SJCRH30 (cell line): ENCODE measurements around the gene TBXAS1. TPM values are rescaled to one million over a fixed set of nuclear protein-coding genes. Genes with fewer than 3 reads are reported as not detected.

ENCODE experiments used
- DNase-seq, 2 experiments: peaks; one replicate each; pipeline ENCODE4 v3.0.0-alpha.2; 2015 to 2020
- H3K27ac ChIP-seq: fragments of 250-450 bp; sonication (Bioruptor Pico); 2 replicates; pipeline ENCODE4 v1.5.1; 2020; ENCODE audit warnings: mild to moderate bottlenecking, moderate library complexity
- H3K27me3 ChIP-seq: fragments of 250-450 bp; sonication (Bioruptor Pico); 2 replicates; pipeline ENCODE4 v1.5.1; 2020; ENCODE audit warnings: mild to moderate bottlenecking, moderate library complexity
- H3K36me3 ChIP-seq: fragments of 250-450 bp; sonication (Bioruptor Pico); 2 replicates; pipeline ENCODE4 v1.5.1; 2020; ENCODE audit warnings: mild to moderate bottlenecking, moderate library complexity
- H3K4me1 ChIP-seq: fragments of 250-450 bp; sonication (Bioruptor Pico); 2 replicates; pipeline ENCODE4 v1.5.1; 2020; ENCODE audit warnings: mild to moderate bottlenecking, moderate library complexity
- H3K4me3 ChIP-seq: fragments of 250-450 bp; sonication (Bioruptor Pico); 2 replicates; pipeline ENCODE4 v1.5.1; 2020; ENCODE audit warnings: mild to moderate bottlenecking, moderate library complexity
- H3K9me3 ChIP-seq: fragments of 250-450 bp; sonication (Bioruptor Pico); replicated peaks from 2 replicates; pipeline ENCODE4 v1.5.1; 2020; ENCODE audit warnings: mild to moderate bottlenecking, moderate library complexity
- total RNA-seq: library from RNA; depleted of rRNA; stranded (reverse); fragments of >200 nt; shearing (Covaris generic); gene quantifications from 2 replicates; pipeline ENCODE4 v1.2.3, GENCODE V29; 2014

TBXAS1 gene
- total RNA-seq, 1 experiment from 2014 or later = 2.9 TPM

GRCh38 chr7:139855498-139856270, 26.6 kb downstream of the TBXAS1 start:
- no peaks in the 10 kb centered on the region for H3K9me3 ChIP-seq
- H3K36me3 ChIP-seq = no peaks in the 10 kb centered on the region
- H3K27ac ChIP-seq = no peak overlapping the region
- no peak overlapping the region for H3K4me3 ChIP-seq
- peak in 1 of 2 experiments; percentile 9 for DNase-seq
- no peaks in the 10 kb centered on the region for H3K27me3 ChIP-seq
- H3K4me1 ChIP-seq = no peaks in the 10 kb centered on the region

DNA sequence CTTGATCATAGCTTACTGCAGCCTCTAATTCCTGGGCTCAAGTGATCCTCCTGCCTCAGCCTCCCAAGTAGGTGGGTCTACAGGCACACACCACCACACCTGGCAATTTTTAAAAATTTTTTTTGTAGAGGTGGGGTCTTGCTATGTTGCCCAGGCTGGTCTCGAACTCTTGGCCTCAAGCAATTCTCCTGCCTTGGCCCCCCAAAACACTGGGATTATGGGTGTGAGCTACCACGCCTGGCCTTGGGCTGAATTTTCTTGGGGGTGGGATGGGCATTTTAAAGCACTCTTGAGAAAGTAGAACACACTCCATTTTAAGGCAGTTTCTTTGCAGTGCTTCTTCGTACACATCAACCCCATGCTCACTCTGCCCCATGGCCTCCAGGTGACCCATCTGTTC, 28.7 kb downstream of the TBXAS1 start:
- H3K9me3 ChIP-seq = no peaks in the 10 kb centered on the region
- H3K27ac ChIP-seq = no peak overlapping the region
- H3K36me3 ChIP-seq = no peaks in the 10 kb centered on the region
- no peak for DNase-seq
- no peak overlapping the region for H3K4me3 ChIP-seq
- H3K27me3 ChIP-seq = no peaks in the 10 kb centered on the region
- H3K4me1 ChIP-seq = no peaks in the 10 kb centered on the region

DNA sequence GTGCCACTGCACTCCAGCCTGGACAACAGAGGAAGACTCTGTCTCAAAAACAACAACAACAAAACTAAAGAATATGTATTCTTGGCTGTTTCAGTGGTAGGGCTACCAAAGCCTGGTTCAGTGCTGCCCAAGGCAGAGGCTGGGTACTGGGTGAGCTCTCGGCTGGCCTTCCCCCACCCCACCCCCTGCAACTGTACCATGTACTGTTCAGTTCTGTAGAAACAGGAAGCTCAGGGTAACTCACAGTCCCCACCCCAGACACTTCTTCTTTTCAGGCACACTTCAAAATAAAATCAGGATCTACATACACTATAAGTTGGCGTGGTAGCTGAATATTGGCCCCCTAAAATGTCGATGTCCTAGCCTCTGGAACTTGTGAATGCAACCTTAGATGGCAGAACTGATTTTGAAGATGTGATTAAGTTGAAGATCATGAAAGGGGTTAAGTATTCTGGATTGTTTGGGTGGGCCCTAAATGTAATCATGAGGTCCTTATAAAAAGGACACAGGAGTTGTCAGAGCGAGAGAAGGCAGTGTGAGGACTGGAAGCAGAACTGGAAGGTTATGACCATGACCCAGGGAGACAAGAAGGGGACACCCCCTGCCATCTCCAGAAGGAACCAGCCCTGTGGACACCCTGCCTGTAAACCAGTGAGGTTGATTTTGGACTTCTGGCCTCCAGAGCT, 31.2 kb downstream of the TBXAS1 start:
- Histone ChIP-seq H3K9me3 (no peaks in the 10 kb centered on the region), H3K27me3 (no peaks in the 10 kb centered on the region), H3K4me1 (no peaks in the 10 kb centered on the region), H3K36me3 (no peaks in the 10 kb centered on the region), H3K27ac (no peak overlapping the region), H3K4me3 (no peak overlapping the region)
- DNase-seq = no peak

GRCh38 chr7:139861803-139862202, 32.7 kb downstream of the TBXAS1 start:
- no peaks in the 10 kb centered on the region for H3K36me3 ChIP-seq
- H3K4me3 ChIP-seq = no peak overlapping the region
- no peak for DNase-seq
- no peaks in the 10 kb centered on the region for H3K27me3 ChIP-seq
- H3K4me1 ChIP-seq = no peaks in the 10 kb centered on the region
- H3K27ac ChIP-seq = no peak overlapping the region
- no peaks in the 10 kb centered on the region for H3K9me3 ChIP-seq

GRCh38 chr7:139866047-139866837, 37.2 kb downstream of the TBXAS1 start:
- H3K4me3 ChIP-seq = no peak overlapping the region
- H3K27ac ChIP-seq = no peak overlapping the region
- no peaks in the 10 kb centered on the region for H3K36me3 ChIP-seq
- no peak for DNase-seq
- H3K27me3 ChIP-seq = no peaks in the 10 kb centered on the region
- no peaks in the 10 kb centered on the region for H3K9me3 ChIP-seq
- no peaks in the 10 kb centered on the region for H3K4me1 ChIP-seq

DNA sequence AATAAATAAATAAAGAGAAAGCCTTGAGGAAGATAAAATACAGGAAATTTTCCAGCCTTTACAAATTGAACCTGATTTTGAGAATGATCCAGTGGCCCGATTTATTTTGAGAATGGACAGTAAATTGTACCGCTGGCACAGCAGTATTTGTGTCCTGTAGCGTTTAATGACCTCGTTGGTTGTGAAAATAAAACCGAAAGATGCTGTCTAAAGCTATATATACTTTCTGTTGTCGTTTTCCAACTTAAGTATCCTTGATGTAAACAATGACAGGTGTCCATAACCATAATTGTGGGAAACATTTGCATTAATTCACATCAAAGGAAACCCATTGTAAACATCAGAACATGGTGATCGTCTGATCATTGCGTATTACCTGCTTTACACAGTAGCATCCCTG, 38.8 kb downstream of the TBXAS1 start:
- no peak for DNase-seq
- Histone ChIP-seq H3K4me1 (no peaks in the 10 kb centered on the region), H3K36me3 (no peaks in the 10 kb centered on the region), H3K27me3 (no peaks in the 10 kb centered on the region), H3K27ac (no peak overlapping the region), H3K9me3 (no peaks in the 10 kb centered on the region), H3K4me3 (no peak overlapping the region)

GRCh38 chr7:139869886-139870285, 40.8 kb downstream of the TBXAS1 start:
- H3K27me3 ChIP-seq = no peaks in the 10 kb centered on the region
- DNase-seq = no peak
- H3K9me3 ChIP-seq = no peaks in the 10 kb centered on the region
- H3K4me3 ChIP-seq = no peak overlapping the region
- H3K27ac ChIP-seq = no peak overlapping the region
- H3K36me3 ChIP-seq = no peaks in the 10 kb centered on the region
- H3K4me1 ChIP-seq = no peaks in the 10 kb centered on the region

DNA sequence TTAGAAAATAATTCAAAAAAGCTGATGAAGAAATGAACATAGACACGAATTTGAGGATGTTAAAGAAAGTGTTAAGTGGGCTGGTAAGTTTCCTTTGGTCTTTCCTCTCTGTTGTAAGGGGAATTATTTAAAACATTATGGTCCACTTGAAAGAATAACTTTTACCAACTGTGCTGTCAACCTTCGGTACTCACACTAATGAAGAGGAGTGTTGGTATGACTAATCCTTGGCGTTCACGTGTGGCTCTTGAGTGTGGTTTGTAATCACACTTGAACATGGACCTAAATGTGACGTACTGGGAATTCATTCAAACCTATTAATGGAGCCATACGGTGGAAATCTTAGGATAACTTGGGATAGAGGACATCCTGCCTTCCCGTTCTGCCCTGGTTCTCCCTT, 41.3 kb downstream of the TBXAS1 start:
- no peak overlapping the region for H3K27ac ChIP-seq
- no peaks in the 10 kb centered on the region for H3K36me3 ChIP-seq
- no peak for DNase-seq
- no peaks in the 10 kb centered on the region for H3K4me1 ChIP-seq
- no peaks in the 10 kb centered on the region for H3K9me3 ChIP-seq
- 0 out of 2 replicates have a peak, but pooled peaks cover 3% of the 10 kb centered on the region for H3K27me3 ChIP-seq
- H3K4me3 ChIP-seq = no peak overlapping the region

- Histone ChIP-seq H3K36me3 (no peaks in the 10 kb centered on the region), H3K27me3 (0 out of 2 replicates have a peak, but pooled peaks cover 6% of the 10 kb centered on the region), H3K27ac (no peak overlapping the region), H3K4me1 (no peaks in the 10 kb centered on the region), H3K4me3 (no peak overlapping the region), H3K9me3 (no peaks in the 10 kb centered on the region)
- DNase-seq = no peak
Observed at GRCh38 chr7:139871331-139871730, 42.3 kb downstream of the TBXAS1 start.

DNA sequence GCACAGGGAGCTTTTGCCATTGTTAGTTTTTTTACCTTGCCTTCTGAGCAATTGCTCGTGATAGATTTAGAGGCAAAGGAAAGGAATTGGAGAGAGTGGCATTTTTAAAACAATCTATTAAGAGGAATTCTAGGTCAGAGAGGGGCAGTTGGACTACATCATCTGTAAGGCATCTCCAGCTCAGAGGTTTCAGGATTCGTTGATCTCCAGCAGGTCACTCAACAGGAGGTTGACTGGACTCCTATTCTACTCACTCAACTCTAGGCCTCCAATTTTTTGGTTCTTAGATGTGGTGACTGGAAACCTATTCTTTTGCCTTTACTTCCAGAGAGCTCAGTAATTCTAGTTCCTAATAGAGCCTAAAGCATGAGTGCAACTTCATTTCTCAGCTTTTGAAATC, 42.8 kb downstream of the TBXAS1 start:
- no peak overlapping the region for H3K4me3 ChIP-seq
- H3K36me3 ChIP-seq = no peaks in the 10 kb centered on the region
- 0 out of 2 replicates have a peak, but pooled peaks cover 6% of the 10 kb centered on the region for H3K27me3 ChIP-seq
- no peak for DNase-seq
- no peak overlapping the region for H3K27ac ChIP-seq
- no peaks in the 10 kb centered on the region for H3K4me1 ChIP-seq
- H3K9me3 ChIP-seq = no peaks in the 10 kb centered on the region

GRCh38 chr7:139873593-139874301, 44.7 kb downstream of the TBXAS1 start:
- no peak overlapping the region for H3K27ac ChIP-seq

GRCh38 chr7:139874302-139874629, 45.2 kb downstream of the TBXAS1 start:
- DNase-seq = no peak
- H3K27ac ChIP-seq = no peak overlapping the region
- no peaks in the 10 kb centered on the region for H3K4me1 ChIP-seq
- H3K4me3 ChIP-seq = no peak overlapping the region
- H3K9me3 ChIP-seq = no peaks in the 10 kb centered on the region
- 0 out of 2 replicates have a peak, but pooled peaks cover 11% of the 10 kb centered on the region for H3K27me3 ChIP-seq
- no peaks in the 10 kb centered on the region for H3K36me3 ChIP-seq

More at GRCh38 chr7:139873593-139874301, 44.7 kb downstream of the TBXAS1 start:
- H3K4me3 ChIP-seq = no peak overlapping the region
- 0 out of 2 replicates have a peak, but pooled peaks cover 11% of the 10 kb centered on the region for H3K27me3 ChIP-seq
- no peaks in the 10 kb centered on the region for H3K36me3 ChIP-seq
- no peaks in the 10 kb centered on the region for H3K9me3 ChIP-seq
- no peaks in the 10 kb centered on the region for H3K4me1 ChIP-seq
- no peak for DNase-seq

DNA sequence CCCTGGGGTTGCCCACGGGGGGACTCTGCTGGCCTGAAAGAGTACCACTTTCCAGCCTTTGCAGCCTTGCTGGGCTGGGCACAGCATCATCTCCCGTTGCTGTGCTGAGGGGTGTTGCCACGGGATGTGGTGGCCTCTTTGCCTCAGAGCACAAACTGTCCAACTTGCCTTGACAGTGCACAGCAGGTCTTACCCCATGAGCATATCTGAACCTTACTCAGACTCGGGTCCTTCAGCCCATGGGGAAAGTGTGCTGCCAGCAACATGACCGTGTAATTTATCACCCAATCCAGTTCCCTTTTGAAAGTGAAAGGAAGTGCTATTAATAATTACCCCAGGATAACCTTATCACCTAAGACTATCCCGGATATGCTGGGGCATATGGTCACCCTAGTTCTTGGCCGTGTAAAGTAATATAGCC, 46.8 kb downstream of the TBXAS1 start:
- peaks cover 11% of the 10 kb centered on the region; the same call in 1 of the 2 replicates for H3K27me3 ChIP-seq
- H3K9me3 ChIP-seq = no peaks in the 10 kb centered on the region
- no peak overlapping the region for H3K27ac ChIP-seq
- DNase-seq = no peak
- H3K4me1 ChIP-seq = no peaks in the 10 kb centered on the region
- H3K36me3 ChIP-seq = no peaks in the 10 kb centered on the region
- no peak overlapping the region for H3K4me3 ChIP-seq

GRCh38 chr7:139876622-139877283, 47.7 kb downstream of the TBXAS1 start:
- no peak for DNase-seq
- H3K4me3 ChIP-seq = no peak overlapping the region
- H3K4me1 ChIP-seq = no peaks in the 10 kb centered on the region
- no peak overlapping the region for H3K27ac ChIP-seq
- no peaks in the 10 kb centered on the region for H3K36me3 ChIP-seq
- H3K27me3 ChIP-seq = peaks cover 11% of the 10 kb centered on the region; the same call in 1 of the 2 replicates
- no peaks in the 10 kb centered on the region for H3K9me3 ChIP-seq
